Esophagus squamous epithelium (tissue), 5 donors: Measurements from ENCODE around the gene CHMP5. TPM values are rescaled to one million over a fixed set of nuclear protein-coding genes. Genes with fewer than 3 reads are reported as not detected.

Experiments
- DNase-seq: peaks from one replicate; lab custom pipeline; 2025; lab: John Stamatoyannopoulos, UW
- H3K27ac ChIP-seq, 4 donors: fragments of 200-600 bp; sonication (generic); one replicate each; pipeline ENCODE4 v1.5.1; 2016 to 2019; ENCODE audit warnings: mild to moderate bottlenecking in 1 of 4
- H3K27me3 ChIP-seq, 4 donors: fragments of 200-600 bp; sonication (generic); 1 replicate in 3 of 4; 2 replicates in 1 of 4; pipeline versions ENCODE4 v1.5.1 to v1.6.0; 2017 to 2021; ENCODE audit warnings: antibody characterized with exemption in 1 of 4
- H3K36me3 ChIP-seq, 3 donors: fragments of 200-600 bp; sonication (generic); one replicate each; pipeline ENCODE4 v1.5.1; 2016 to 2019
- H3K4me1 ChIP-seq, 3 donors: fragments of 200-600 bp; sonication (generic); one replicate each; pipeline ENCODE4 v1.5.1; 2017 to 2019
- H3K4me3 ChIP-seq, 4 donors: fragments of 200-600 bp; sonication (generic); 1 replicate in 3 of 4; 2 replicates in 1 of 4; pipeline ENCODE4 v1.5.1; 2016 to 2019; ENCODE audit warnings: mild to moderate bottlenecking in 2 of 4, moderate library complexity in 1 of 4
- H3K9me3 ChIP-seq, 3 donors: fragments of 200-600 bp; sonication (generic); one replicate each; pipeline ENCODE4 v1.5.1; 2016 to 2019
- CTCF ChIP-seq, 6 experiments: fragments of 450-650 bp in 4 of 6; fragments of 200-600 bp in 2 of 6; sonication (generic) in 2 of 6; IDR thresholded peaks; one replicate each; pipeline ENCODE4 v1.5.1; 2016 to 2019; ENCODE audit warnings: antibody characterized with exemption in 6 of 6, mild to moderate bottlenecking in 4 of 6, moderate library complexity in 4 of 6
- POLR2A ChIP-seq, 4 donors: fragments of 450-650 bp; IDR thresholded peaks; one replicate each; pipeline ENCODE4 v1.6.1; 2017; ENCODE audit warnings: antibody characterized with exemption in 4 of 4, mild to moderate bottlenecking in 4 of 4, moderate library complexity in 3 of 4
- WGBS, 2 donors: methylation state at CpG; one replicate each; pipeline ENCODE4 v1.1.5; 2018; 5-methylcytosine and 5-hydroxymethylcytosine counted together
- intact Hi-C: fragments of 100-400 bp; cut with DNase I; formaldehyde crosslinking; loops from one replicate; pipeline ENCODE4 v1.15.0; 2022
- total RNA-seq, 4 donors: library from RNA; depleted of rRNA; stranded (reverse); fragments of >200 nt; gene quantifications; one replicate each; pipeline ENCODE4 v1.1.0, GENCODE V29; 2016
- donor health status: DM: yes; HTN: yes; CAD: no.

The CHMP5 gene
- 10 to 100 TPM; 37.7 to 62.5 (median 54.2) TPM for total RNA-seq

DNA sequence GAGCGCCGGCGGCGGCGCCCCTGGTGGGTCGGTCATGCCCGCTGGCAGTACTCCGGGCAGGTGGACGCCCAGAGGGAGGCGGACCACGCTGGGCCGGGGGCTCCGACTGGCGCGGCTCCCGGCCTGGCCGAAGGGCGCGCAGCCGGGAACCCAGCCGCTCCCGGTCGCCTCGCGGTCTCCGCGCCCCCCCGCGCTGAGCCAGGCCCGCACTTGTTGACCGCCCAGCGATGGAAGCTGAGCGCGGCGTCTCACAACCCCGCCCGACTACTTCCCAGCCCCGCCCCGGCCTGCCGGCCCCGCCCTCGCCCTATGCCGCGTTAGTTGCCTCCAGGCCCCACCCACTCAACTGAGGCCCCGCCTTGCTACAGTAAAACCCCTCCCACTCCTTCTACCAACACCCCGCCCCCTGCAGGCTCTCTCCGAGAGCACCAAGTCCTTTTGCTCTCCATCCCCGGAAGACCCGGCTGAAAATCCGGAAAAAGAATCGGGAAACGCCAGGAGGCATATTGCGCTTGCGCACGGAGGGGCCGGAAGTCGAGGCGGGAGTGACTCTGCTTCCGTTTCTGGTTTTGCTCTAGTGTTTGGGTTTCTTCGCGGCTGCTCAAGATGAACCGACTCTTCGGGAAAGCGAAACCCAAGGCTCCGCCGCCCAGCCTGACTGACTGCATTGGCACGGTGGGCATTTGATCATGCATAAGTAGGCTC, at the start of gene CHMP5, which contains the start of gene BAG1:
Gene CHMP5, plus strand, starts transcription at position 577 of the 705 bp plus-strand sequence. Its CDS starts 30 bp downstream, at position 607.
Gene BAG1, minus strand, starts transcription at position 236 of the 705 bp plus-strand sequence.
- Histone ChIP-seq H3K36me3 (peaks cover 19 to 70% (median 20%) of the 10 kb centered on the region in 3 donors), H3K4me1 (peaks cover 12 to 48% (median 28%) of the 10 kb centered on the region in 3 donors), H3K4me3 (peak within 1 kb of the TSS; percentile 67 to 98 (median 80)), H3K27ac (peak within 1 kb of the TSS; percentile 94 to 99 (median 96)), H3K9me3 (no peaks in the 10 kb centered on the region), H3K27me3 (no peaks in the 10 kb centered on the region)
- intact Hi-C loops = no loop called here
- TF ChIP-seq POLR2A (IDR thresholded peaks at IDR 0.05) (peak in 3 of 4 donors; percentile 80 to 93 (median 91)), CTCF (IDR thresholded peaks at IDR 0.05) (peak in 5 of 6 experiments; percentile 35 to 73 (median 47))
- DNase-seq = peak; percentile 98
- 0% methylated on average over 4 to 27 of the region's 67 CpGs for WGBS, 2 donors

GRCh38 chr9:33220681-33221567, 43.9 kb upstream of the CHMP5 start:
- no peaks in the 10 kb centered on the region for H3K9me3 ChIP-seq

GRCh38 chr9:33221568-33221884, 43.3 kb upstream of the CHMP5 start:
- Histone ChIP-seq H3K27me3 (no peaks in the 10 kb centered on the region), H3K4me1 (peaks cover 0 to 29% (median 16%) of the 10 kb centered on the region in 3 donors), H3K4me3 (no peak overlapping the region), H3K9me3 (no peaks in the 10 kb centered on the region), H3K36me3 (no peaks in the 10 kb centered on the region), H3K27ac (peak overlapping the region in 1 of 4 donors; percentile 36)
- no peak for TF ChIP-seq CTCF (IDR thresholded peaks at IDR 0.05)
- TF ChIP-seq POLR2A (IDR thresholded peaks at IDR 0.05) = no peak
- no peak for DNase-seq
- 80 to 91% methylated on average over 3 of the region's 3 CpGs for WGBS, 2 donors
- intact Hi-C loops = no loop called here

More at GRCh38 chr9:33220681-33221567, 43.9 kb upstream of the CHMP5 start:
- H3K27ac ChIP-seq = peak overlapping the region in 1 of 4 donors; percentile 36
- no peak overlapping the region for H3K4me3 ChIP-seq
- intact Hi-C loops = no loop called here
- H3K27me3 ChIP-seq = no peaks in the 10 kb centered on the region
- DNase-seq = no peak
- WGBS, 2 donors = 79 to 90% methylated on average over 10 to 12 of the region's 14 CpGs
- TF ChIP-seq POLR2A (IDR thresholded peaks at IDR 0.05) (no peak), CTCF (IDR thresholded peaks at IDR 0.05) (no peak)
- peaks cover 0 to 23% (median 12%) of the 10 kb centered on the region in 3 donors for H3K4me1 ChIP-seq
- H3K36me3 ChIP-seq = no peaks in the 10 kb centered on the region

GRCh38 chr9:33222031-33222430, 42.8 kb upstream of the CHMP5 start:
- 41 to 55% methylated on average over 3 of the region's 3 CpGs for WGBS, 2 donors
- Histone ChIP-seq H3K27me3 (no peaks in the 10 kb centered on the region), H3K4me3 (no peak overlapping the region), H3K4me1 (peaks cover 0 to 34% (median 16%) of the 10 kb centered on the region in 3 donors), H3K36me3 (no peaks in the 10 kb centered on the region), H3K27ac (no peak overlapping the region), H3K9me3 (no peaks in the 10 kb centered on the region)
- intact Hi-C loops = no loop called here
- TF ChIP-seq POLR2A (IDR thresholded peaks at IDR 0.05) (no peak), CTCF (IDR thresholded peaks at IDR 0.05) (no peak)
- DNase-seq = no peak
